IPS-20b (cell line): ENCODE measurements around the gene DLX4.
A peak's percentile ranks its signal among the peaks of the same experiment; 100 is the strongest.

Experiments
- H3K27ac ChIP-seq: one replicate; pipeline ENCODE4 v1.5.1; 2013; ENCODE audit warnings: low read length
- H3K27me3 ChIP-seq: 2 replicates; pipeline ENCODE4 v1.6.1; 2013; ENCODE audit warnings: mild to moderate bottlenecking, low read length, inconsistent platforms; ENCODE audit not compliant: insufficient read depth
- H3K36me3 ChIP-seq: 2 replicates; pipeline ENCODE4 v1.6.1; 2013; ENCODE audit warnings: low read depth, mild to moderate bottlenecking, inconsistent platforms, low read length, moderate library complexity; ENCODE audit not compliant: insufficient read depth
- H3K4me1 ChIP-seq: 2 replicates; pipeline ENCODE4 v1.6.1; 2013; ENCODE audit warnings: mild to moderate bottlenecking, control low read depth, inconsistent platforms, low read length, moderate library complexity; ENCODE audit not compliant: insufficient read depth
- H3K4me3 ChIP-seq: 2 replicates; pipeline ENCODE4 v1.5.1; 2013; ENCODE audit warnings: mild to moderate bottlenecking, low read length, inconsistent platforms
- H3K9ac ChIP-seq: 2 replicates; pipeline ENCODE4 v1.6.1; 2013; ENCODE audit warnings: low read depth, mild to moderate bottlenecking, inconsistent platforms, low read length, moderate library complexity
- H3K9me3 ChIP-seq: 2 replicates; pipeline ENCODE4 v1.6.1; 2013; ENCODE audit warnings: mild to moderate bottlenecking, low read depth, low read length, inconsistent platforms; ENCODE audit not compliant: insufficient read depth

Gene DLX4

GRCh38 chr17:49971199-49971847 is 2.3 kb downstream of the DLX4 start:
- no peak overlapping the region for H3K9ac ChIP-seq
- no peak overlapping the region for H3K27ac ChIP-seq
- no peak overlapping the region for H3K4me3 ChIP-seq
- peaks cover 100% of the 10 kb centered on the region for H3K27me3 ChIP-seq
- no peaks in the 10 kb centered on the region for H3K4me1 ChIP-seq
- H3K9me3 ChIP-seq: peaks cover 7% of the 10 kb centered on the region; the same call in 1 of the 2 replicates
- H3K36me3 ChIP-seq: no peaks in the 10 kb centered on the region

- H3K9ac ChIP-seq: no peak overlapping the region
- no peaks in the 10 kb centered on the region for H3K36me3 ChIP-seq
- no peak overlapping the region for H3K27ac ChIP-seq
- no peak overlapping the region for H3K4me3 ChIP-seq
- H3K27me3 ChIP-seq: peaks cover 100% of the 10 kb centered on the region
- peaks cover 7% of the 10 kb centered on the region; the same call in 1 of the 2 replicates for H3K9me3 ChIP-seq
- no peaks in the 10 kb centered on the region for H3K4me1 ChIP-seq
Observed at GRCh38 chr17:49971848-49972485, 3.0 kb downstream of the DLX4 start.

- Histone ChIP-seq H3K4me3 (peak overlapping the region; percentile 39; the same call in 1 of the 2 replicates), H3K27me3 (peaks cover 100% of the 10 kb centered on the region), H3K9me3 (peaks cover 7% of the 10 kb centered on the region; the same call in 1 of the 2 replicates), H3K27ac (no peak overlapping the region), H3K36me3 (no peaks in the 10 kb centered on the region), H3K9ac (no peak overlapping the region), H3K4me1 (peaks cover 4% of the 10 kb centered on the region)
Observed at GRCh38 chr17:49972486-49973270, 3.7 kb downstream of the DLX4 start.

GRCh38 chr17:49973271-49973615 is 4.3 kb downstream of the DLX4 start:
- no peak overlapping the region for H3K4me3 ChIP-seq
- peaks cover 7% of the 10 kb centered on the region; the same call in 1 of the 2 replicates for H3K9me3 ChIP-seq
- H3K27me3 ChIP-seq: peaks cover 100% of the 10 kb centered on the region
- H3K36me3 ChIP-seq: no peaks in the 10 kb centered on the region
- no peak overlapping the region for H3K27ac ChIP-seq
- H3K9ac ChIP-seq: no peak overlapping the region
- peaks cover 7% of the 10 kb centered on the region for H3K4me1 ChIP-seq

GRCh38 chr17:49975531-49975930 is 6.5 kb downstream of the DLX4 start:
- H3K27ac ChIP-seq: no peak overlapping the region
- H3K9me3 ChIP-seq: peaks cover 7% of the 10 kb centered on the region; the same call in 1 of the 2 replicates
- peaks cover 9% of the 10 kb centered on the region for H3K4me1 ChIP-seq
- H3K9ac ChIP-seq: no peak overlapping the region
- no peak overlapping the region for H3K4me3 ChIP-seq
- no peaks in the 10 kb centered on the region for H3K36me3 ChIP-seq
- peaks cover 99% of the 10 kb centered on the region for H3K27me3 ChIP-seq

- Histone ChIP-seq H3K4me1 (peaks cover 14% of the 10 kb centered on the region), H3K9me3 (peaks cover under 1% of the 10 kb centered on the region; the same call in 1 of the 2 replicates), H3K27me3 (peaks cover 92% of the 10 kb centered on the region), H3K36me3 (no peaks in the 10 kb centered on the region), H3K4me3 (no peak overlapping the region), H3K9ac (no peak overlapping the region), H3K27ac (no peak overlapping the region)
Observed at GRCh38 chr17:49976163-49976827, 7.3 kb downstream of the DLX4 start.

GRCh38 chr17:49976828-49977202 is 7.8 kb downstream of the DLX4 start:
- Histone ChIP-seq H3K4me3 (no peak overlapping the region), H3K9ac (no peak overlapping the region), H3K36me3 (no peaks in the 10 kb centered on the region), H3K27ac (no peak overlapping the region), H3K9me3 (no peaks in the 10 kb centered on the region), H3K27me3 (peaks cover 86% of the 10 kb centered on the region), H3K4me1 (peaks cover 15% of the 10 kb centered on the region)

- no peak overlapping the region for H3K27ac ChIP-seq
- H3K9me3 ChIP-seq: no peaks in the 10 kb centered on the region
- H3K4me3 ChIP-seq: no peak overlapping the region
- peaks cover 77% of the 10 kb centered on the region for H3K27me3 ChIP-seq
- H3K9ac ChIP-seq: no peak overlapping the region
- H3K4me1 ChIP-seq: peaks cover 15% of the 10 kb centered on the region
- no peaks in the 10 kb centered on the region for H3K36me3 ChIP-seq
Observed at GRCh38 chr17:49977463-49978389, 8.7 kb downstream of the DLX4 start.

GRCh38 chr17:49978501-49978900 is 9.5 kb downstream of the DLX4 start:
- Histone ChIP-seq H3K4me1 (peaks cover 15% of the 10 kb centered on the region), H3K36me3 (no peaks in the 10 kb centered on the region), H3K27ac (no peak overlapping the region), H3K9me3 (no peaks in the 10 kb centered on the region), H3K4me3 (no peak overlapping the region), H3K9ac (no peak overlapping the region), H3K27me3 (peaks cover 70% of the 10 kb centered on the region)

GRCh38 chr17:49979748-49980479 is 10.9 kb downstream of the DLX4 start:
- Histone ChIP-seq H3K27me3 (peaks cover 64% of the 10 kb centered on the region), H3K36me3 (no peaks in the 10 kb centered on the region), H3K9ac (no peak overlapping the region), H3K9me3 (no peaks in the 10 kb centered on the region), H3K4me3 (no peak overlapping the region), H3K4me1 (peaks cover 15% of the 10 kb centered on the region), H3K27ac (no peak overlapping the region)
